A549 (cell line): Measurements from ENCODE around the gene HSDL2.

Source experiments
- CTCF ChIP-seq: fragments of >200 bp; sonication (Bioruptor Twin); formaldehyde crosslinking; IDR thresholded peaks from 3 replicates; pipeline ENCODE4 v1.5.1; 2016
- ELK1 ChIP-seq: fragments of 150-350 bp; IDR thresholded peaks from 2 replicates; pipeline ENCODE4 v1.6.1; 2014; ENCODE audit warnings: low read depth, mild to moderate bottlenecking, low read length
- FOXS1 ChIP-seq: fragments of 250-450 bp; sonication (Bioruptor Pico); IDR thresholded peaks from 2 replicates; pipeline ENCODE4 v1.5.0; 2020; ENCODE audit warnings: mild to moderate bottlenecking, moderate library complexity
- POLR2A ChIP-seq: IDR thresholded peaks from 2 replicates; pipeline ENCODE4 v1.6.1; 2012; ENCODE audit warnings: mild to moderate bottlenecking, low read length
- RARB ChIP-seq: fragments of 250-450 bp; sonication (Bioruptor Pico); IDR thresholded peaks from 2 replicates; pipeline ENCODE4 v1.8.0; 2021; ENCODE audit warnings: mild to moderate bottlenecking, moderate library complexity

- TF ChIP-seq POLR2A (no peak), CTCF (no peak), ELK1 (no peak), RARB (CRISPR knock-in tag) (no peak), FOXS1 (CRISPR knock-in tag) (no peak)
These were observed 38.2 kb upstream of the HSDL2 start for GRCh38 chr9:112341730-112342129.
